Omental fat pad (tissue), 4 donors: Measurements from ENCODE around the gene ERC2. TPM values are rescaled to one million over a fixed set of nuclear protein-coding genes. Genes with fewer than 3 reads are reported as not detected.

Source experiments
- ATAC-seq: fragments of 150-250 bp; one replicate; pipeline ENCODE4 v1.9.1; 2016; ENCODE audit warnings: mild to moderate bottlenecking, moderate library complexity; ENCODE audit not compliant: low FRiP score
- DNase-seq: peaks from one replicate; pipeline ENCODE4 v3.0.0-alpha.2; 2019; ENCODE audit warnings: low spot score
- total RNA-seq, 4 donors: library from RNA; depleted of rRNA; stranded (reverse); fragments of >200 nt; gene quantifications; one replicate each; pipeline ENCODE4 v1.1.0, GENCODE V29; 2016
- TF ChIP-seq, protein P1 (sequence below), 3 donors: fragments of 450-650 bp; IDR thresholded peaks; one replicate each; pipeline ENCODE4 v1.5.1; 2016 to 2017; ENCODE audit warnings: antibody characterized with exemption in 3 of 3, mild to moderate bottlenecking in 3 of 3, moderate library complexity in 2 of 3

ERC2 gene
- total RNA-seq, 4 donors from 2014 or later, result 0.75 to 4.2 (median 2.3) TPM; not detected in 1

DNA sequence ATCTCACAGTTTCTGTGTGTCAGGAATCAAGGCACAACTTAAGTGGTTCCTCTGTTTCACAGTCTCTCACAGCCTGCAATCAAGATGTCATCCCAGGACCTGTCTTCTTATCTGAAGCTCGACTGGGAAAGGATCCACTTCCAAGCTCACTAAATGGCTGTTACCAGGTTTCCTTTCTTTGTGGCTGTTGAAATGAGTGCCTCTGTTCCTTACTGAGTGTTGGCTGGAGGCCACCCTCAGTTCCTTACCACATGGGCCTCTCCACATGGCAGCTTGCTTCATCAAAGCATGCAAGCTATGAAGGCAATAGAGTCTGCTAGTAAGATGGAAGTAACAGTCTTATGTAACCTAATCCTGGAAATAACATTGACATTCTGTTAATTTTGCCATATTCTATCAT is 174.0 kb downstream of the ERC2 start:
- ATAC-seq (no peak), DNase-seq (no peak)
- TF ChIP-seq, protein P1, sequence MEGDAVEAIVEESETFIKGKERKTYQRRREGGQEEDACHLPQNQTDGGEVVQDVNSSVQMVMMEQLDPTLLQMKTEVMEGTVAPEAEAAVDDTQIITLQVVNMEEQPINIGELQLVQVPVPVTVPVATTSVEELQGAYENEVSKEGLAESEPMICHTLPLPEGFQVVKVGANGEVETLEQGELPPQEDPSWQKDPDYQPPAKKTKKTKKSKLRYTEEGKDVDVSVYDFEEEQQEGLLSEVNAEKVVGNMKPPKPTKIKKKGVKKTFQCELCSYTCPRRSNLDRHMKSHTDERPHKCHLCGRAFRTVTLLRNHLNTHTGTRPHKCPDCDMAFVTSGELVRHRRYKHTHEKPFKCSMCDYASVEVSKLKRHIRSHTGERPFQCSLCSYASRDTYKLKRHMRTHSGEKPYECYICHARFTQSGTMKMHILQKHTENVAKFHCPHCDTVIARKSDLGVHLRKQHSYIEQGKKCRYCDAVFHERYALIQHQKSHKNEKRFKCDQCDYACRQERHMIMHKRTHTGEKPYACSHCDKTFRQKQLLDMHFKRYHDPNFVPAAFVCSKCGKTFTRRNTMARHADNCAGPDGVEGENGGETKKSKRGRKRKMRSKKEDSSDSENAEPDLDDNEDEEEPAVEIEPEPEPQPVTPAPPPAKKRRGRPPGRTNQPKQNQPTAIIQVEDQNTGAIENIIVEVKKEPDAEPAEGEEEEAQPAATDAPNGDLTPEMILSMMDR (IDR thresholded peaks at IDR 0.05), result no peak

DNA sequence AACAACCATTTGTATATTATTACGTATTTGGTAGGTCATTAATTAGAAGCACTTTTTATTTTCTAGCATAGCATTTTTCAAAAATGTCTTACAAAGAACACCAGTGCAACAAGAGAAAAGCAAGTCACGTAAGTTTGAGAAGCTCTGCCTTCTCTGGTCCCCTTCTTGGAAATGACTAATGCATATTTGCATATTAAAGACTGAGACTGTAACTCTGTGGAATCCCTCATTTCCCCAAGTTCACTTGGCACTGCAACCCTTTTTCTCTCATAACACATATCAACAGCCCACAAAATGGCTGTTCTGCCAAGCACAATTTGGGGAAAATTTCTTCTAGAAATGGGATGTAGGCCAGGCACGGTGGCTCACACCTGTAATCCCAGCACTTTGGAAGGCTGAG is 176.3 kb downstream of the ERC2 start:
- ATAC-seq (no peak), DNase-seq (no peak)
- TF ChIP-seq, protein P1 (IDR thresholded peaks at IDR 0.05), result no peak

DNA sequence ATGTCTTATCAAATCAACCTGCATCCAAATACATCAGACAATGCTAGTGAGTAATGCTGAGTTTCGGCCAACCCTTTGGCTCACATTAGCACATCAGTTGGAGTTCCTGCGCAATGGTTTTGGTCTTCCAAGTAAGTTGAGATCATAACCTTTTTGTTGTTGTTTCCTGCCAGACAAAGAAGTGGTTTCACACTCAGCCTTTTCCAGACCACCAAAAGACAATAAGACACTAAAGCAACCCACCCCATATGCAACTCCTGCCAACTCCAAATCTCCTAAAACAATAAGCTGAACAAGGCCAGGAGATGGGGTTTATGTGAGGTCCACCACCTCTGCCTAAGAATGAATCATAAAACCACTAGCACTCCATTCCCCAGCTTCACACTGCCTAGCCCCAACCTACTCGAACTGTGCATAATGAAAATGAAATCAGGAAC is 177.0 kb downstream of the ERC2 start:
- no peak for DNase-seq
- ATAC-seq, result no peak
- TF ChIP-seq, protein P1 (IDR thresholded peaks at IDR 0.05), result no peak

DNA sequence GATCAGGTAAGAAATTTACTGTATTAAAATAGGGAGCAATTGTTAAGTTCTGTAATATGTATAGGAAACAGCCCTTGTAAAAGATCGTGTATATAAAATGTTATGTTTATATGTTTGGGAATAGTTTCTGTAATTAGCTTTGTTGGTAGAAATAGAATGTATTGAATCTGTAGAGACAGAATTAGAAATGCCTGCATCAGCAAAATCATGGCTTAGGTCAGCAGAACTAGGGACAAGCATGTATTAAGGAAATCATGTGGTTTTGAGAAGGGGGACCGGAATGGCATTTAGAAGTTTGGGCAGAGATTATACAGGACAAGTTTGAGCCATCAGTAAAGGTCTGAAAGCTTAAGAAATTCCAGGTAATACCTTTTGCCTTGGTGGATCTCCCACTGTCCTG is 177.9 kb downstream of the ERC2 start:
- ATAC-seq (no peak), DNase-seq (no peak)
- TF ChIP-seq, protein P1 (IDR thresholded peaks at IDR 0.05), result no peak

DNA sequence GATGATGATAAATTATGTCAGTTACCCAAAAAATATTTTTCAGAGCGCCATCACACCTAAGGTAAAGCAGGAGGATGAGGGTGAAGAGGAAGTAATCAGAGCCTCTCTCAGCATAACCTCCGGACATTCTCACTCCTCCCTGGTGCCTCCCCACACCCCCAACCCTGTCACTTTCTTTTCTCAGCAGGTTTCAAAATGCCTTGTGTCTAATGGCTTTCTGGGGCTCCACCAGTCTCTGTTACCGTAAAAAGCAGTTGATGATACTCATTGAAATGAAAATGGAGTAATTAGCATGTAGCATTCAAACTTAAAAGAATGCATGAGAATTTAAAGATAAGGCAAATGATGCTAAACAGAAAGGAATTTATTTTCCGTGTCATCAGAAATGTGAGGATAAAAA is 180.0 kb downstream of the ERC2 start:
- DNase-seq (no peak), ATAC-seq (no peak)
- TF ChIP-seq, protein P1 (IDR thresholded peaks at IDR 0.05), result no peak

DNA sequence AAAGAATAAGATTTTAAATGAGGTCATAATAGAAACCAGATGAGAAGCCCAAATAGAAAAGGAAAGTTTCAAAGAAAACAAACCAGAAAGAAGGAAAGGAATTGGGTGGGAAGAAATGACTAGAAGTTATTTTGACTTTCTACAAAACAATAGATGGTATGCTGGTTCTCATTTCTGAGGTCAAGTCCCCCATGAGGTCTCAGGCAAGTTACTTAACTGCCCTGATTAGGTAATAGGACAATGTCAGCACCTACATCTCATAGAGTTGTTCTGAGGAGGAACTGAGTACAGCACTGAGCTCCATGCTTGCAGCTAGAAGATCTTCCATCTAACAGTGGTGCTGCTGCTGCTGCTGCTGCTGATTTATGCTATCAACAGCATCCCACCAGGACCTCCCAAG is 185.9 kb downstream of the ERC2 start:
- no peak for DNase-seq
- TF ChIP-seq, protein P1 (IDR thresholded peaks at IDR 0.05), result no peak
- no peak for ATAC-seq

DNA sequence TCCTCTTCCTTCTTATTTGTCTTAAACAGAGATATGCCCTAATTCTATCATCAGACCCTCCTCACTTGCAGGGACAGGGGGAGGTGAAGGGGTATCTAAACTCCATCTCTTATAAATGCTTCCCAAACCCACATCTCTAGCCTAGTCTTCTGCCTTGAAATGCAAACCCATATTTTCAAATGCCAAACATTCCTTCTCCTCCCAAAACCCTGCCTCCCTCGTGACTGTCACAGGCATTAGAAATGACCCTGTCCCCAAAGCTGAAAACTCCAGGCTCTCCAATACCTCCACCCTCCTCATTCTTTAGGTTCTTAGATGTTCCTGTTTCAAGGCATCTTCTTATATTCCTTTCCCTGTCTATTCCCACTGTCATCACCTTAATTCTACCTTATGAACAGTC is 191.0 kb downstream of the ERC2 start:
- ATAC-seq (no peak), DNase-seq (no peak)
- TF ChIP-seq, protein P1 (IDR thresholded peaks at IDR 0.05), result no peak
